IMR-90 (cell line): ENCODE data around the gene SLC12A8. TPM values are rescaled to one million over a fixed set of nuclear protein-coding genes. Genes with fewer than 3 reads are reported as not detected.

Source experiments
- ATAC-seq: fragments of 200-7000 bp; cut with Tn5 transposase; 2 replicates; pipeline ENCODE4 v1.9.1; 2020; ENCODE audit warnings: low read depth, mild to moderate bottlenecking, moderate library complexity
- BruUV-seq: library from RNA; stranded (reverse); fragments of 400-500 nt; replicated peaks from 2 replicates; lab custom pipeline; 2021; lab: Mats Ljungman, UMichigan
- CTCF ChIA-PET: fragments of 300-600 bp; formaldehyde crosslinking; extraction: SDS; loops from one replicate; lab custom pipeline; 2021; ENCODE audit warnings: antibody characterized with exemption; lab: Yijun Ruan, JAX
- POLR2A ChIA-PET: fragments of 300-600 bp; sonication (Branson Sonifier 250); formaldehyde crosslinking; loops from one replicate; lab custom pipeline; 2022; ENCODE audit warnings: antibody characterized with exemption; ENCODE audit not compliant: unreplicated experiment; lab: Charles Lee
- DNase-seq: peaks from one replicate; pipeline ENCODE4 v3.0.0; 2013
- H2AFZ ChIP-seq: replicated peaks from 2 replicates; pipeline ENCODE3; 2013; ENCODE audit warnings: low read length, mild to moderate bottlenecking; ENCODE audit not compliant: poor library complexity
- H2AK5ac ChIP-seq: 2 replicates; pipeline ENCODE4 v1.6.1; 2013; ENCODE audit warnings: low read depth, low read length, inconsistent platforms
- H2AK9ac ChIP-seq: replicated peaks from 2 replicates; pipeline ENCODE3; 2013; ENCODE audit warnings: mild to moderate bottlenecking, low read depth, low read length, moderate library complexity; ENCODE audit not compliant: poor library complexity
- H2BK120ac ChIP-seq: 2 replicates; pipeline ENCODE4 v1.6.1; 2013; ENCODE audit warnings: low read depth, low read length, inconsistent platforms
- H2BK15ac ChIP-seq: 3 replicates; pipeline ENCODE4 v1.6.1; 2013; ENCODE audit warnings: low read depth, low read length, inconsistent platforms
- H2BK20ac ChIP-seq: 2 replicates; pipeline ENCODE4 v1.6.1; 2013; ENCODE audit warnings: low read depth, mild to moderate bottlenecking, inconsistent platforms, low read length, moderate library complexity
- H2BK5ac ChIP-seq: 2 replicates; pipeline ENCODE4 v1.6.1; 2013; ENCODE audit warnings: mild to moderate bottlenecking, low read depth, low read length, inconsistent platforms; ENCODE audit not compliant: poor library complexity, severe bottlenecking
- H3K14ac ChIP-seq: replicated peaks from 2 replicates; pipeline ENCODE4 v1.6.1; 2013; ENCODE audit warnings: low read depth, low read length, inconsistent platforms
- H3K18ac ChIP-seq: 2 replicates; pipeline ENCODE4 v1.6.1; 2013; ENCODE audit warnings: low read depth, low read length, control low read depth
- H3K23ac ChIP-seq: 2 replicates; pipeline ENCODE4 v1.6.1; 2013; ENCODE audit warnings: low read depth, low read length, inconsistent platforms
- H3K27ac ChIP-seq: 2 replicates; pipeline ENCODE4 v1.5.1; 2013; ENCODE audit warnings: mild to moderate bottlenecking, control low read depth, low read length; ENCODE audit not compliant: insufficient read depth
- H3K27me3 ChIP-seq: 2 replicates; pipeline ENCODE4 v1.6.1; 2013; ENCODE audit warnings: low read length; ENCODE audit not compliant: control insufficient read depth, insufficient read depth
- H3K36me3 ChIP-seq: 2 replicates; pipeline ENCODE4 v1.6.1; 2013; ENCODE audit warnings: low read length, mixed read lengths; ENCODE audit not compliant: control insufficient read depth, insufficient read depth
- H3K4ac ChIP-seq: 2 replicates; pipeline ENCODE4 v1.6.1; 2013; ENCODE audit warnings: low read depth, low read length, inconsistent platforms
- H3K4me1 ChIP-seq: 2 replicates; pipeline ENCODE4 v1.6.1; 2013; ENCODE audit warnings: low read length, mixed read lengths; ENCODE audit not compliant: control insufficient read depth, insufficient read depth
- H3K4me2 ChIP-seq: 2 replicates; pipeline ENCODE4 v1.6.1; 2013; ENCODE audit warnings: low read depth, mild to moderate bottlenecking, control low read depth, low read length, moderate library complexity
- H3K4me3 ChIP-seq: 2 replicates; pipeline ENCODE4 v1.5.1; 2013; ENCODE audit warnings: low read depth, mild to moderate bottlenecking, control low read depth, low read length, moderate library complexity; ENCODE audit not compliant: insufficient read depth
- H3K56ac ChIP-seq: 2 replicates; pipeline ENCODE4 v1.6.1; 2013; ENCODE audit warnings: low read length, inconsistent platforms; ENCODE audit not compliant: insufficient read depth; ENCODE audit errors: extremely low read depth
- H3K79me1 ChIP-seq, 2 experiments: 2 replicates each; pipeline ENCODE4 v1.6.1; 2013; ENCODE audit warnings: low read length in 2 of 2, inconsistent platforms in 1 of 2, low read depth in 1 of 2
- H3K9ac ChIP-seq: 2 replicates; pipeline ENCODE4 v1.6.1; 2013; ENCODE audit warnings: low read depth, low read length, control low read depth
- H3K9me1 ChIP-seq: 2 replicates; pipeline ENCODE4 v1.6.1; 2013; ENCODE audit warnings: low read length, inconsistent platforms; ENCODE audit not compliant: insufficient read depth
- H3K9me3 ChIP-seq: 2 replicates; pipeline ENCODE4 v1.6.1; 2013; ENCODE audit warnings: low read length; ENCODE audit not compliant: control insufficient read depth, insufficient read depth
- H4K20me1 ChIP-seq: 2 replicates; pipeline ENCODE4 v1.6.1; 2013; ENCODE audit warnings: low read length, inconsistent platforms; ENCODE audit not compliant: insufficient read depth
- H4K5ac ChIP-seq: 2 replicates; pipeline ENCODE4 v1.6.1; 2013; ENCODE audit warnings: mild to moderate bottlenecking, low read depth, low read length, control low read depth
- H4K8ac ChIP-seq, 2 experiments: 2 replicates each; pipeline ENCODE4 v1.6.1; 2013; ENCODE audit warnings: low read depth in 2 of 2, low read length in 2 of 2, control low read depth in 1 of 2, inconsistent platforms in 1 of 2
- H4K91ac ChIP-seq: 2 replicates; pipeline ENCODE4 v1.6.1; 2013; ENCODE audit warnings: low read depth, low read length, inconsistent platforms; ENCODE audit not compliant: insufficient read depth
- BHLHE40 ChIP-seq: fragments of 150-350 bp; IDR thresholded peaks from 2 replicates; pipeline ENCODE4 v1.6.1; 2016; ENCODE audit warnings: mild to moderate bottlenecking, low read depth, low read length
- CEBPB ChIP-seq: IDR thresholded peaks from 2 replicates; pipeline ENCODE4 v1.6.1; 2012; ENCODE audit warnings: low read depth, low read length, improper control_type of control experiment
- CHD1 ChIP-seq: IDR thresholded peaks from 2 replicates; pipeline ENCODE4 v1.6.1; 2012; ENCODE audit warnings: low read depth, low read length, improper control_type of control experiment
- CTCF ChIP-seq: conservative IDR thresholded peaks from 2 replicates; pipeline ENCODE4 v1.5.1; 2012; ENCODE audit warnings: mild to moderate bottlenecking, low read depth, low read length, improper control_type of control experiment
- ELK1 ChIP-seq: fragments of 150-350 bp; IDR thresholded peaks from 2 replicates; pipeline ENCODE4 v1.6.1; 2016; ENCODE audit warnings: low read depth, mild to moderate bottlenecking, low read length, moderate library complexity, borderline replicate concordance
- FOS ChIP-seq: fragments of 150-350 bp; IDR thresholded peaks from 2 replicates; pipeline ENCODE4 v1.6.1; 2016; ENCODE audit warnings: low read depth, low read length
- MAFK ChIP-seq: IDR thresholded peaks from 2 replicates; pipeline ENCODE4 v1.6.1; 2012; ENCODE audit warnings: low read depth, low read length, improper control_type of control experiment
- MAZ ChIP-seq: IDR thresholded peaks from 2 replicates; pipeline ENCODE4 v1.6.1; 2012; ENCODE audit warnings: low read depth, mild to moderate bottlenecking, low read length, improper control_type of control experiment, moderate library complexity, borderline replicate concordance
- MXI1 ChIP-seq: IDR thresholded peaks from 2 replicates; pipeline ENCODE4 v1.6.1; 2012; ENCODE audit warnings: low read depth, mild to moderate bottlenecking, low read length, moderate library complexity, borderline replicate concordance
- NFE2L2 ChIP-seq: fragments of 150-350 bp; IDR thresholded peaks from 2 replicates; pipeline ENCODE4 v1.6.1; 2016; ENCODE audit warnings: low read depth, mild to moderate bottlenecking, low read length
- POLR2A ChIP-seq: IDR thresholded peaks from 2 replicates; pipeline ENCODE4 v1.6.1; 2012; ENCODE audit warnings: mild to moderate bottlenecking, low read depth, low read length
- RAD21 ChIP-seq: IDR thresholded peaks from 2 replicates; pipeline ENCODE4 v1.6.1; 2012; ENCODE audit warnings: low read length, improper control_type of control experiment
- RCOR1 ChIP-seq: IDR thresholded peaks from 2 replicates; pipeline ENCODE4 v1.6.1; 2012; ENCODE audit warnings: mild to moderate bottlenecking, low read length, improper control_type of control experiment; ENCODE audit not compliant: insufficient replicate concordance
- RFX5 ChIP-seq: IDR thresholded peaks from 2 replicates; pipeline ENCODE4 v1.8.0; 2012; ENCODE audit warnings: low read depth, mild to moderate bottlenecking, low read length, moderate library complexity
- SMC3 ChIP-seq: fragments of 150-350 bp; IDR thresholded peaks from 2 replicates; pipeline ENCODE4 v1.6.1; 2016; ENCODE audit warnings: low read depth, mild to moderate bottlenecking, antibody characterized with exemption, low read length, moderate library complexity
- WGBS, 2 experiments: methylation state at CpG; one replicate each; pipeline versions ENCODE4 v1.1.5 to v1.1.7; 2013; ENCODE audit warnings: missing lambda C conversion rate in 2 of 2; ENCODE audit not compliant: insufficient read length in 1 of 2; ENCODE audit errors: extremely low coverage in 2 of 2; 5-methylcytosine and 5-hydroxymethylcytosine counted together
- dilution Hi-C: fragments of 300-500 bp; cut with HindIII; formaldehyde crosslinking; loops from one replicate; pipeline ENCODE4 v1.14.3; 2018; ENCODE audit warnings: low sequenced_read_pairs; ENCODE audit not compliant: unreplicated experiment
- in situ Hi-C: fragments of 300-500 bp; cut with MboI; formaldehyde crosslinking; loops from 3 replicates; pipeline ENCODE4 v1.14.3; 2019; ENCODE audit warnings: low sequenced_read_pairs, inconsistent platforms, mixed read lengths
- intact Hi-C: fragments of 100-400 bp; cut with micrococcal nuclease; formaldehyde crosslinking; loops from 2 replicates; pipeline ENCODE4 v1.10.0; 2022
- polyA plus RNA-seq, 3 experiments: library from polyadenylated mRNA; depleted of rRNA; stranded (reverse); fragments of >200 nt; gene quantifications; 2 replicates each; pipeline ENCODE4 v1.2.3, GENCODE V29; 2012; ENCODE audit warnings: low replicate concordance in 1 of 3
- total RNA-seq: library from RNA; depleted of rRNA; stranded (reverse); fragments of >200 nt; gene quantifications from 2 replicates; pipeline ENCODE4 v1.2.3, GENCODE V29; 2012

Gene SLC12A8
- total and polyA plus RNA-seq, 2 of the 4 experiments (the other 2 are of a cell fraction): 2.2 to 4.3 TPM

GRCh38 chr3:125189378-125190165, 23.0 kb downstream of the SLC12A8 start:
- Histone ChIP-seq H3K14ac (no peak overlapping the region), H4K5ac (no peak overlapping the region), H3K4ac (no peak overlapping the region), H3K27me3 (0 out of 2 replicates have a peak, but pooled peaks cover 1% of the 10 kb centered on the region), H3K23ac (no peak overlapping the region), H4K91ac (no peak overlapping the region), H3K4me3 (no peak overlapping the region), H3K4me1 (peaks cover 19% of the 10 kb centered on the region; the same call in 1 of the 2 replicates), H3K56ac (no peak overlapping the region), H2AK9ac (no peak overlapping the region), H4K8ac (no peak overlapping the region), H3K9ac (no peak overlapping the region), H3K9me3 (no peaks in the 10 kb centered on the region; the same call in 1 of the 2 replicates), H2BK20ac (no peak overlapping the region), H3K79me1 (no peaks in the 10 kb centered on the region), H3K4me2 (no peak overlapping the region), H3K9me1 (peaks cover 5% of the 10 kb centered on the region; the same call in 1 of the 2 replicates), H2BK120ac (no peak overlapping the region), H2AK5ac (peak overlapping the region; percentile 11; the same call in 1 of the 2 replicates), H3K36me3 (no peaks in the 10 kb centered on the region), H2BK5ac (no peak overlapping the region), H3K18ac (no peak overlapping the region), H3K27ac (no peak overlapping the region), H4K20me1 (no peaks in the 10 kb centered on the region), H2AFZ (no peak overlapping the region), H2BK15ac (no peak overlapping the region)
- no CpG with 5 or more reads among the region's 7 CpGs for WGBS, 2 experiments
- ChIA-PET CTCF (interaction anchor here (1.0 kb wide), 1 partner anchor 261 kb away, joined by 3 read pairs; no protein-coding TSS in a partner anchor), POLR2A (no interaction called here)
- no peak for TF ChIP-seq MXI1
- TF ChIP-seq NFE2L2: no peak
- no peak for TF ChIP-seq CEBPB
- TF ChIP-seq RFX5: no peak
- TF ChIP-seq POLR2A: no peak
- TF ChIP-seq ELK1: no peak
- no peak for TF ChIP-seq SMC3
- no peak for TF ChIP-seq MAFK
- TF ChIP-seq RAD21: no peak
- TF ChIP-seq FOS: no peak
- no peak for TF ChIP-seq CHD1
- no peak for TF ChIP-seq MAZ
- TF ChIP-seq CTCF: no peak
- TF ChIP-seq RCOR1: no peak
- TF ChIP-seq BHLHE40: no peak
- intact Hi-C loops: loop anchor here (10.0 kb wide), 1 partner anchor 265 kb away; no protein-coding TSS in a partner anchor
- ATAC-seq (no peak), DNase-seq (no peak)
- dilution Hi-C loops: no loop called here
- no TSS peak for BruUV-seq
- in situ Hi-C loops: no loop called here
